SU-DHL-6 (cell line): ENCODE results near the gene PDE6G.

Experiments used
- H2AFZ ChIP-seq: fragments of 200-600 bp; sonication (generic); 2 replicates; pipeline ENCODE4 v1.6.1; 2014; ENCODE audit warnings: low read depth, mild to moderate bottlenecking, moderate library complexity, mixed read lengths, antibody characterized with exemption, low read length; ENCODE audit not compliant: severe bottlenecking
- H3F3A ChIP-seq: fragments of 200-600 bp; shearing (Covaris generic); 2 replicates; pipeline ENCODE4 v1.6.0; 2016; ENCODE audit warnings: antibody characterized with exemption, mild to moderate bottlenecking; ENCODE audit not compliant: insufficient read depth
- H3K27ac ChIP-seq: fragments of 200-600 bp; sonication (generic); 2 replicates; pipeline ENCODE4 v1.5.1; 2016; ENCODE audit warnings: low read depth, mild to moderate bottlenecking, low read length, moderate library complexity, mixed read lengths
- H3K27me3 ChIP-seq: fragments of 200-600 bp; sonication (generic), shearing (Covaris generic); 2 replicates; pipeline ENCODE4 v1.6.0; 2014; ENCODE audit warnings: mild to moderate bottlenecking, low read length
- H3K36me3 ChIP-seq: fragments of 200-600 bp; sonication (generic); 2 replicates; pipeline ENCODE4 v1.6.1; 2014; ENCODE audit warnings: mild to moderate bottlenecking, low read length, mixed read lengths
- H3K4me2 ChIP-seq: fragments of 300-600, 200-600 bp; shearing (Covaris generic), sonication (generic); 2 replicates; pipeline ENCODE4 v1.6.0; 2014; ENCODE audit warnings: low read length, low read depth, mild to moderate bottlenecking; ENCODE audit not compliant: poor library complexity, severe bottlenecking
- H3K4me3 ChIP-seq: fragments of 200-600 bp; sonication (generic); 2 replicates; pipeline ENCODE4 v1.5.1; 2014; ENCODE audit warnings: antibody characterized with exemption, low read length, mild to moderate bottlenecking, mixed read lengths; ENCODE audit not compliant: insufficient read depth, poor library complexity, severe bottlenecking
- H3K79me2 ChIP-seq: fragments of 200-600 bp; sonication (generic); 2 replicates; pipeline ENCODE4 v1.6.1; 2014; ENCODE audit warnings: mild to moderate bottlenecking, low read length, moderate library complexity; ENCODE audit not compliant: insufficient read depth
- H3K9ac ChIP-seq: fragments of 200-600 bp; sonication (generic); 2 replicates; pipeline ENCODE4 v1.7.0; 2014; ENCODE audit warnings: mild to moderate bottlenecking, low read length
- H3K9me2 ChIP-seq: fragments of 200-600 bp; sonication (generic); replicated peaks from 2 replicates; pipeline ENCODE4 v1.6.1; 2014; ENCODE audit warnings: low read length; ENCODE audit not compliant: insufficient read depth
- H3K9me3 ChIP-seq: fragments of 200-600 bp; sonication (generic); 2 replicates; pipeline ENCODE4 v1.6.1; 2014; ENCODE audit warnings: low read length, mixed read lengths; ENCODE audit not compliant: insufficient read depth
- H4K20me1 ChIP-seq: fragments of 200-600 bp; sonication (generic); 2 replicates; pipeline ENCODE4 v1.6.1; 2014; ENCODE audit warnings: low read depth, mild to moderate bottlenecking, antibody characterized with exemption, low read length, moderate library complexity, mixed read lengths
- CTCF ChIP-seq: fragments of 200-600 bp; sonication (generic); IDR thresholded peaks from one replicate; pipeline ENCODE4 v1.5.1; 2017; ENCODE audit warnings: antibody characterized with exemption, mild to moderate bottlenecking, low read length, moderate library complexity; ENCODE audit not compliant: insufficient read depth, poor library complexity, severe bottlenecking
- EZH2phosphoT487 ChIP-seq: fragments of 200-600 bp; sonication (generic), shearing (Covaris generic); conservative IDR thresholded peaks from 2 replicates; pipeline ENCODE4 v1.6.1; 2018; ENCODE audit warnings: mild to moderate bottlenecking, antibody characterized with exemption, low read length, moderate library complexity, mixed read lengths

The PDE6G gene

DNA sequence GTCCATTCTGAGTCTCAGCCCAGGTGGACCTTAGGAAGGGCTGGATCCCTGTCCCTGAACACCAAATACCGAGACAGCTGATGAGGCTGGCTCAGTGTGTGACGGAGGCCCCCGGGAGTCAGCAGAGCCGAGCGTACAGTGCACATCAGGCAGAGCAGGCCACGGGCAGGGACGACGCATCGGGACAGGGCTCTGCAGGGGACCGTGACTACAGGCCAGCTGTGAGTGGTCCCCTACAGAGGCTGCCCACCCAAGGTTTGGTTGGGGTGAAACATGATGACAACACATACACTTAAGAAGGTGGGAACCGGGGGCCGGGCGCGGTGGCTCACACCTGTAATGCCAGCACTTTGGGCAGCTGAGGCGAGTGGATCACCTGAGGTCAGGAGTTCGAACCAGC is 16.6 kb upstream of the PDE6G start:
- no peaks in the 10 kb centered on the region for H4K20me1 ChIP-seq

GRCh38 chr17:81672504-81672903 is 16.2 kb upstream of the PDE6G start:
- Histone ChIP-seq H3K27me3 (no peaks in the 10 kb centered on the region), H3K9ac (no peak overlapping the region), H3K9me2 (no peaks in the 10 kb centered on the region), H3K27ac (no peak overlapping the region), H3K36me3 (peaks cover 6% of the 10 kb centered on the region; the same call in 1 of the 2 replicates), H3K4me2 (no peak overlapping the region), H4K20me1 (no peaks in the 10 kb centered on the region), H3K4me3 (no peak overlapping the region), H3K79me2 (peaks cover 14% of the 10 kb centered on the region), H2AFZ (no peak overlapping the region), H3F3A (no peaks in the 10 kb centered on the region), H3K9me3 (no peaks in the 10 kb centered on the region)
- TF ChIP-seq CTCF (no peak), EZH2phosphoT487 (no peak)

More for the DNA sequence above, 16.6 kb upstream of the PDE6G start:
- Histone ChIP-seq H3K4me3 (no peak overlapping the region), H3K27ac (no peak overlapping the region), H3K9ac (no peak overlapping the region), H2AFZ (no peak overlapping the region), H3K36me3 (peaks cover 6% of the 10 kb centered on the region; the same call in 1 of the 2 replicates), H3K9me2 (no peaks in the 10 kb centered on the region), H3K79me2 (peaks cover 9% of the 10 kb centered on the region; the same call in 1 of the 2 replicates), H3K4me2 (no peak overlapping the region), H3F3A (no peaks in the 10 kb centered on the region; the same call in 1 of the 2 replicates), H3K9me3 (no peaks in the 10 kb centered on the region), H3K27me3 (no peaks in the 10 kb centered on the region)
- TF ChIP-seq EZH2phosphoT487: no peak
- no peak for TF ChIP-seq CTCF

DNA sequence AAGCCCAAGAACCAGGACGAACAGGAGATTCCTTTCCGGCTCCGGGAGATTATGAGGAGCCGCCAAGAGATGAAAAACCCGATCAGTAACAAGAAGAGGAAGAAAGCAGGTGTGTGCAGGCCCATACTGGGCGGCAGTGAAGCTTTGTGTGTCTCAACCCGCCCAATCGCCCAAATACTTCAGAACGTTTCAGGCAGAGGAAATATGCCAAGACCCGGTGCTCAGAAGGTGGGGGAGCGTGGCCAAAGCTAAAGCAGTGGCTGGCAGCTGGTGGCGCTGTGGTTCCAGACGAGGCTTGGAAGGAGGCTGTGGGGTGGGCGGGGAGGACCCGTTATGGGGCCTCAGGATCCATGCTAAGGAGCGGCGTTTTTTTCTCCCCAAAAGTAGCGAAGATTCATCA is 11.4 kb upstream of the PDE6G start:
- Histone ChIP-seq H3K9me2 (no peaks in the 10 kb centered on the region), H3K36me3 (peaks cover 6% of the 10 kb centered on the region; the same call in 1 of the 2 replicates), H3F3A (0 out of 2 replicates have a peak, but pooled peaks cover 4% of the 10 kb centered on the region), H3K27ac (no peak overlapping the region), H3K79me2 (peaks cover 27% of the 10 kb centered on the region), H3K4me3 (peak overlapping the region; percentile 39), H4K20me1 (no peaks in the 10 kb centered on the region), H3K9ac (peak overlapping the region; percentile 94), H3K9me3 (no peaks in the 10 kb centered on the region), H2AFZ (no peak overlapping the region), H3K4me2 (peak overlapping the region; percentile 95), H3K27me3 (no peaks in the 10 kb centered on the region)
- no peak for TF ChIP-seq EZH2phosphoT487
- peak; percentile 15 for TF ChIP-seq CTCF
